BE2C (cell line): Measurements from ENCODE around the gene SPAG8.
A peak's percentile ranks its signal among the peaks of the same experiment; 100 is the strongest.

Experiments
- DNase-seq: peaks from one replicate; pipeline ENCODE4 v3.0.0-alpha.2; 2020
- H3K27me3 ChIP-seq: fragments of 250-450 bp; sonication (Bioruptor Pico); 2 replicates; pipeline ENCODE4 v1.5.1; 2020; ENCODE audit warnings: mild to moderate bottlenecking
- H3K36me3 ChIP-seq: fragments of 250-450 bp; sonication (Bioruptor Pico); 2 replicates; pipeline ENCODE4 v1.5.1; 2020; ENCODE audit warnings: mild to moderate bottlenecking
- H3K4me1 ChIP-seq: fragments of 250-450 bp; sonication (Bioruptor Pico); 2 replicates; pipeline ENCODE4 v1.5.1; 2020
- H3K4me3 ChIP-seq: 2 replicates; pipeline ENCODE4 v1.5.1; 2011; ENCODE audit warnings: low read depth, low read length
- H3K9me3 ChIP-seq: fragments of 250-450 bp; sonication (Bioruptor Pico); 2 replicates; pipeline ENCODE4 v1.5.1; 2020
- CTCF ChIP-seq: IDR thresholded peaks from 2 replicates; pipeline ENCODE4 v1.5.1; 2012; ENCODE audit warnings: mild to moderate bottlenecking, low read depth, low read length

The SPAG8 gene

GRCh38 chr9:35841645-35841900, 29.5 kb upstream of the SPAG8 start:
- Histone ChIP-seq H3K4me1 (no peaks in the 10 kb centered on the region), H3K4me3 (no peak overlapping the region), H3K27me3 (no peaks in the 10 kb centered on the region), H3K9me3 (no peaks in the 10 kb centered on the region), H3K36me3 (no peaks in the 10 kb centered on the region)
- DNase-seq, result no peak
- no peak for TF ChIP-seq CTCF

- Histone ChIP-seq H3K9me3 (no peaks in the 10 kb centered on the region), H3K4me3 (no peak overlapping the region), H3K27me3 (no peaks in the 10 kb centered on the region), H3K4me1 (no peaks in the 10 kb centered on the region), H3K36me3 (no peaks in the 10 kb centered on the region)
- DNase-seq, result no peak
- no peak for TF ChIP-seq CTCF
Observed at GRCh38 chr9:35840881-35841644, 29.0 kb upstream of the SPAG8 start.

- TF ChIP-seq CTCF, result no peak
- no peak for DNase-seq
- Histone ChIP-seq H3K4me3 (no peak overlapping the region), H3K4me1 (no peaks in the 10 kb centered on the region), H3K36me3 (no peaks in the 10 kb centered on the region), H3K9me3 (no peaks in the 10 kb centered on the region), H3K27me3 (no peaks in the 10 kb centered on the region)
Observed at GRCh38 chr9:35839926-35840325, 27.9 kb upstream of the SPAG8 start.

GRCh38 chr9:35836595-35836994, 24.5 kb upstream of the SPAG8 start:
- no peak for TF ChIP-seq CTCF

GRCh38 chr9:35835766-35836165, 23.7 kb upstream of the SPAG8 start:
- H3K4me3 ChIP-seq, result no peak overlapping the region
- no peak for DNase-seq
- H3K36me3 ChIP-seq, result no peaks in the 10 kb centered on the region
- H3K9me3 ChIP-seq, result no peaks in the 10 kb centered on the region
- no peak for TF ChIP-seq CTCF
- no peaks in the 10 kb centered on the region for H3K27me3 ChIP-seq
- no peaks in the 10 kb centered on the region for H3K4me1 ChIP-seq

More at GRCh38 chr9:35836595-35836994, 24.5 kb upstream of the SPAG8 start:
- H3K9me3 ChIP-seq, result no peaks in the 10 kb centered on the region
- H3K4me3 ChIP-seq, result no peak overlapping the region
- DNase-seq, result no peak
- no peaks in the 10 kb centered on the region for H3K36me3 ChIP-seq
- no peaks in the 10 kb centered on the region for H3K27me3 ChIP-seq
- no peaks in the 10 kb centered on the region for H3K4me1 ChIP-seq

- no peak for DNase-seq
Observed at GRCh38 chr9:35835216-35835632, 23.2 kb upstream of the SPAG8 start.

More at GRCh38 chr9:35835216-35835632, 23.2 kb upstream of the SPAG8 start:
- Histone ChIP-seq H3K36me3 (no peaks in the 10 kb centered on the region), H3K4me1 (no peaks in the 10 kb centered on the region), H3K4me3 (no peak overlapping the region), H3K27me3 (no peaks in the 10 kb centered on the region), H3K9me3 (no peaks in the 10 kb centered on the region)
- peak; percentile 48 for TF ChIP-seq CTCF
